ENCODE data around the gene CGB3.

DNA sequence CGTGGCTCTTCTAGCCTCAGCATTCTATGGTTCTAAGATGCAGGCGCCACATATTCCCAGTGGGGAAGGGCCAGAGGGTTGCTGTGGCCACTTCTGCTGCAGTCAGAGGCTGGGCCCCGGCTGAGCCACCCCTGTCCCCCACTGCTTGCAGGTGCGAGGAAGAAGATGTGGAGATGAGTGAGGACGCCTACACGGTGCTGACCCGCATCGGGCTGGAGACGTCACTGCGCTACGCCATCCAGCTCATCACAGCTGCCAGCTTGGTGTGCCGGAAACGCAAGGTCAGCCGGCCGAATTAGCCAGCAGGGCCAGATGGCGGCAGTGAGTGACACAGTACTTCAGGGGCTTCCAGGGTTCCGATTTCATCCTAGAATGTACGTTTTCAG lies 9.3 kb downstream of the CGB3 start:
- TF ChIP-seq, protein P1, sequence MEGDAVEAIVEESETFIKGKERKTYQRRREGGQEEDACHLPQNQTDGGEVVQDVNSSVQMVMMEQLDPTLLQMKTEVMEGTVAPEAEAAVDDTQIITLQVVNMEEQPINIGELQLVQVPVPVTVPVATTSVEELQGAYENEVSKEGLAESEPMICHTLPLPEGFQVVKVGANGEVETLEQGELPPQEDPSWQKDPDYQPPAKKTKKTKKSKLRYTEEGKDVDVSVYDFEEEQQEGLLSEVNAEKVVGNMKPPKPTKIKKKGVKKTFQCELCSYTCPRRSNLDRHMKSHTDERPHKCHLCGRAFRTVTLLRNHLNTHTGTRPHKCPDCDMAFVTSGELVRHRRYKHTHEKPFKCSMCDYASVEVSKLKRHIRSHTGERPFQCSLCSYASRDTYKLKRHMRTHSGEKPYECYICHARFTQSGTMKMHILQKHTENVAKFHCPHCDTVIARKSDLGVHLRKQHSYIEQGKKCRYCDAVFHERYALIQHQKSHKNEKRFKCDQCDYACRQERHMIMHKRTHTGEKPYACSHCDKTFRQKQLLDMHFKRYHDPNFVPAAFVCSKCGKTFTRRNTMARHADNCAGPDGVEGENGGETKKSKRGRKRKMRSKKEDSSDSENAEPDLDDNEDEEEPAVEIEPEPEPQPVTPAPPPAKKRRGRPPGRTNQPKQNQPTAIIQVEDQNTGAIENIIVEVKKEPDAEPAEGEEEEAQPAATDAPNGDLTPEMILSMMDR (IDR thresholded peaks at IDR 0.05), result no peak
- no peak for TF ChIP-seq SIN3A (IDR thresholded peaks at IDR 0.05; ENCODE audit: borderline replicate concordance, insufficient read depth, low read depth, low read length)
- no peak for TF ChIP-seq POLR2AphosphoS5 (IDR thresholded peaks at IDR 0.05; ENCODE audit: low read depth, low read length)

All from Panc1 (cell line).